ENCODE results near the gene FXN.
"Not testable (repeated sequence)": the region's sequence is repeated elsewhere in the genome, so short reads cannot be mapped to it uniquely, and the experiment has no call there.

- TF ChIP-seq, protein P1, sequence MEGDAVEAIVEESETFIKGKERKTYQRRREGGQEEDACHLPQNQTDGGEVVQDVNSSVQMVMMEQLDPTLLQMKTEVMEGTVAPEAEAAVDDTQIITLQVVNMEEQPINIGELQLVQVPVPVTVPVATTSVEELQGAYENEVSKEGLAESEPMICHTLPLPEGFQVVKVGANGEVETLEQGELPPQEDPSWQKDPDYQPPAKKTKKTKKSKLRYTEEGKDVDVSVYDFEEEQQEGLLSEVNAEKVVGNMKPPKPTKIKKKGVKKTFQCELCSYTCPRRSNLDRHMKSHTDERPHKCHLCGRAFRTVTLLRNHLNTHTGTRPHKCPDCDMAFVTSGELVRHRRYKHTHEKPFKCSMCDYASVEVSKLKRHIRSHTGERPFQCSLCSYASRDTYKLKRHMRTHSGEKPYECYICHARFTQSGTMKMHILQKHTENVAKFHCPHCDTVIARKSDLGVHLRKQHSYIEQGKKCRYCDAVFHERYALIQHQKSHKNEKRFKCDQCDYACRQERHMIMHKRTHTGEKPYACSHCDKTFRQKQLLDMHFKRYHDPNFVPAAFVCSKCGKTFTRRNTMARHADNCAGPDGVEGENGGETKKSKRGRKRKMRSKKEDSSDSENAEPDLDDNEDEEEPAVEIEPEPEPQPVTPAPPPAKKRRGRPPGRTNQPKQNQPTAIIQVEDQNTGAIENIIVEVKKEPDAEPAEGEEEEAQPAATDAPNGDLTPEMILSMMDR (conservative IDR thresholded peaks at IDR 0.05), result not testable (repeated sequence)
- not testable (repeated sequence) for TF ChIP-seq ZFX (IDR thresholded peaks at IDR 0.05)
These were observed 15.4 kb downstream of the FXN start for GRCh38 chr9:69050936-69051335.

Data from C4-2B (cell line).